ENCODE data around the gene ASTN1.

ASTN1 gene

GRCh38 chr1:176831150-176831549 is 333.4 kb downstream of the ASTN1 start:
- Histone ChIP-seq H3K4me3 (no peak overlapping the region), H3K27ac (no peak overlapping the region), H3K9me3 (no peaks in the 10 kb centered on the region), H3K4me1 (peaks cover 0 to 8% (median 2%) of the 10 kb centered on the region in 4 donors), H3K36me3 (no peaks in the 10 kb centered on the region), H3K27me3 (no peaks in the 10 kb centered on the region)
- intact Hi-C loops (cut with DNase I; ENCODE audit: low total_unique reads): no loop called here
- TF ChIP-seq CTCF (IDR thresholded peaks at IDR 0.05): no peak
- DNase-seq: no peak

GRCh38 chr1:176829261-176829660 is 335.3 kb downstream of the ASTN1 start:
- peaks cover 0 to 8% (median 2%) of the 10 kb centered on the region in 4 donors for H3K4me1 ChIP-seq
- no peak overlapping the region for H3K4me3 ChIP-seq
- no peak overlapping the region for H3K27ac ChIP-seq
- no peaks in the 10 kb centered on the region for H3K9me3 ChIP-seq
- H3K27me3 ChIP-seq: no peaks in the 10 kb centered on the region
- intact Hi-C loops (cut with DNase I; ENCODE audit: low total_unique reads): no loop called here
- DNase-seq: no peak
- no peaks in the 10 kb centered on the region for H3K36me3 ChIP-seq
- TF ChIP-seq CTCF (IDR thresholded peaks at IDR 0.05): no peak

GRCh38 chr1:176826265-176826664 is 338.2 kb downstream of the ASTN1 start:
- intact Hi-C loops (cut with DNase I; ENCODE audit: low total_unique reads): no loop called here
- Histone ChIP-seq H3K27ac (no peak overlapping the region), H3K36me3 (no peaks in the 10 kb centered on the region), H3K27me3 (no peaks in the 10 kb centered on the region), H3K9me3 (no peaks in the 10 kb centered on the region), H3K4me3 (no peak overlapping the region), H3K4me1 (peaks cover 0 to 8% (median 2%) of the 10 kb centered on the region in 4 donors)
- DNase-seq: no peak
- TF ChIP-seq CTCF (IDR thresholded peaks at IDR 0.05): no peak

- H3K27me3 ChIP-seq: no peaks in the 10 kb centered on the region
- DNase-seq: no peak
- no peaks in the 10 kb centered on the region for H3K36me3 ChIP-seq
- no peaks in the 10 kb centered on the region for H3K9me3 ChIP-seq
- no peak overlapping the region for H3K4me3 ChIP-seq
- no peak overlapping the region for H3K27ac ChIP-seq
- intact Hi-C loops (cut with DNase I; ENCODE audit: low total_unique reads): no loop called here
- TF ChIP-seq CTCF (IDR thresholded peaks at IDR 0.05): no peak
- H3K4me1 ChIP-seq: no peaks in the 10 kb centered on the region
Observed at GRCh38 chr1:176820391-176821031, 344.0 kb downstream of the ASTN1 start.

GRCh38 chr1:176816232-176816631 is 348.3 kb downstream of the ASTN1 start:
- Histone ChIP-seq H3K36me3 (no peaks in the 10 kb centered on the region), H3K4me3 (no peak overlapping the region), H3K9me3 (no peaks in the 10 kb centered on the region), H3K27ac (no peak overlapping the region), H3K27me3 (no peaks in the 10 kb centered on the region), H3K4me1 (no peaks in the 10 kb centered on the region)
- intact Hi-C loops (cut with DNase I; ENCODE audit: low total_unique reads): no loop called here
- no peak for DNase-seq
- TF ChIP-seq CTCF (IDR thresholded peaks at IDR 0.05): no peak

GRCh38 chr1:176815621-176816020 is 348.9 kb downstream of the ASTN1 start:
- no peak for DNase-seq
- Histone ChIP-seq H3K9me3 (no peaks in the 10 kb centered on the region), H3K27ac (no peak overlapping the region), H3K27me3 (no peaks in the 10 kb centered on the region), H3K36me3 (no peaks in the 10 kb centered on the region), H3K4me3 (no peak overlapping the region), H3K4me1 (no peaks in the 10 kb centered on the region)
- TF ChIP-seq CTCF (IDR thresholded peaks at IDR 0.05): no peak
- intact Hi-C loops (cut with DNase I; ENCODE audit: low total_unique reads): no loop called here
